CD14-positive monocyte (primary cell): ENCODE results near the gene PTPRD. TPM values are rescaled to one million over a fixed set of nuclear protein-coding genes. Genes with fewer than 3 reads are reported as not detected.

Experiments
- DNase-seq, 3 donors: peaks; one replicate each; pipeline ENCODE4 v3.0.0-alpha.2; 2011 to 2022
- H2AFZ ChIP-seq: 2 replicates; pipeline ENCODE4 v1.6.0; 2012; ENCODE audit warnings: mild to moderate bottlenecking, low read depth, low read length, inconsistent platforms; ENCODE audit not compliant: insufficient read depth, poor library complexity, severe bottlenecking
- H3K27ac ChIP-seq, 2 donors: 1 replicate in 1 of 2; 2 replicates in 1 of 2; pipeline ENCODE4 v1.5.1; 2012 to 2013; ENCODE audit warnings: low read length in 2 of 2, control low read depth in 1 of 2, inconsistent platforms in 1 of 2, low read depth in 1 of 2, mild to moderate bottlenecking in 1 of 2
- H3K27me3 ChIP-seq, 2 donors: one replicate each; pipeline versions ENCODE4 v1.6.0 to v1.6.1; 2011 to 2013; ENCODE audit warnings: low read length in 2 of 2; ENCODE audit not compliant: control insufficient read depth in 2 of 2, insufficient read depth in 2 of 2
- H3K36me3 ChIP-seq, 2 donors: replicated peaks in 1 of 2; 1 replicate in 1 of 2; 2 replicates in 1 of 2; pipeline versions ENCODE4 v1.5.1 to v1.6.1; 2012 to 2013; ENCODE audit warnings: low read length in 2 of 2, control low read depth in 1 of 2, inconsistent platforms in 1 of 2, mild to moderate bottlenecking in 1 of 2; ENCODE audit not compliant: insufficient read depth in 2 of 2, control insufficient read depth in 1 of 2
- H3K4me1 ChIP-seq, 2 donors: 1 replicate in 1 of 2; 2 replicates in 1 of 2; pipeline versions ENCODE4 v1.5.1 to v1.6.1; 2012 to 2013; ENCODE audit warnings: low read length in 2 of 2, control low read depth in 1 of 2, inconsistent platforms in 1 of 2, mild to moderate bottlenecking in 1 of 2, moderate library complexity in 1 of 2; ENCODE audit not compliant: insufficient read depth in 2 of 2, control insufficient read depth in 1 of 2
- H3K4me2 ChIP-seq: replicated peaks from 2 replicates; pipeline ENCODE3; 2012; ENCODE audit warnings: low read length, moderate library complexity, mild to moderate bottlenecking; ENCODE audit not compliant: poor library complexity, severe bottlenecking; ENCODE audit errors: extremely low read depth
- H3K4me3 ChIP-seq, 3 experiments: fragments of 200-600 bp in 1 of 3; sonication (generic) in 1 of 3; replicated peaks in 1 of 3; 1 replicate in 2 of 3; 2 replicates in 1 of 3; pipeline ENCODE4 v1.5.1; 2011 to 2013; ENCODE audit warnings: low read length in 3 of 3, mild to moderate bottlenecking in 3 of 3, control low read depth in 2 of 3, low read depth in 2 of 3, inconsistent platforms in 1 of 3, moderate library complexity in 1 of 3
- H3K79me2 ChIP-seq: 2 replicates; pipeline ENCODE4 v1.6.0; 2012; ENCODE audit warnings: mild to moderate bottlenecking, control low read depth, inconsistent platforms, low read length, moderate library complexity; ENCODE audit not compliant: insufficient read depth
- H3K9ac ChIP-seq: 2 replicates; pipeline ENCODE4 v1.6.0; 2017; ENCODE audit warnings: low read length, mild to moderate bottlenecking; ENCODE audit not compliant: insufficient read depth, poor library complexity, severe bottlenecking
- H3K9me3 ChIP-seq, 2 donors: replicated peaks in 1 of 2; 1 replicate in 1 of 2; 2 replicates in 1 of 2; pipeline versions ENCODE4 v1.5.1 to v1.6.1; 2012 to 2013; ENCODE audit warnings: low read length in 2 of 2, control low read depth in 1 of 2; ENCODE audit not compliant: control insufficient read depth in 1 of 2, insufficient read depth in 1 of 2
- H4K20me1 ChIP-seq: 2 replicates; pipeline ENCODE4 v1.6.0; 2012; ENCODE audit warnings: mild to moderate bottlenecking, low read length, control low read depth, moderate library complexity; ENCODE audit not compliant: insufficient read depth
- H3K27ac Mint-ChIP-seq, 7 donors: one replicate each; pipeline ENCODE4 v1.8.0; 2020; ENCODE audit warnings: mild to moderate bottlenecking in 7 of 7, mixed read lengths in 7 of 7, moderate library complexity in 6 of 7, inconsistent platforms in 2 of 7
- H3K27me3 Mint-ChIP-seq, 3 donors: one replicate each; pipeline ENCODE4 v1.8.0; 2021 to 2022; ENCODE audit warnings: low read depth in 3 of 3, mild to moderate bottlenecking in 3 of 3, mixed read lengths in 3 of 3, moderate library complexity in 3 of 3, inconsistent platforms in 1 of 3
- H3K36me3 Mint-ChIP-seq, 2 donors: one replicate each; pipeline ENCODE4 v1.8.0; 2020; ENCODE audit warnings: mixed read lengths in 2 of 2, inconsistent platforms in 1 of 2, mild to moderate bottlenecking in 1 of 2
- H3K4me1 Mint-ChIP-seq: one replicate; pipeline ENCODE4 v1.8.0; 2020; ENCODE audit warnings: mild to moderate bottlenecking, mixed read lengths
- H3K4me3 Mint-ChIP-seq, 2 donors: one replicate each; pipeline ENCODE4 v1.8.0; 2020; ENCODE audit warnings: mild to moderate bottlenecking in 2 of 2, mixed read lengths in 2 of 2, moderate library complexity in 1 of 2
- H3K9me3 Mint-ChIP-seq, 7 donors: one replicate each; pipeline ENCODE4 v1.8.0; 2020 to 2022; ENCODE audit warnings: mixed read lengths in 7 of 7, mild to moderate bottlenecking in 6 of 7, moderate library complexity in 6 of 7, inconsistent platforms in 2 of 7
- CTCF ChIP-seq: fragments of 200-600 bp; IDR thresholded peaks from one replicate; pipeline ENCODE4 v1.8.0; 2022; ENCODE audit warnings: antibody characterized with exemption, mild to moderate bottlenecking
- WGBS: methylation state at CpG from one replicate; pipeline ENCODE4 v1.1.5; 2013; ENCODE audit warnings: missing lambda C conversion rate; ENCODE audit not compliant: insufficient coverage; 5-methylcytosine and 5-hydroxymethylcytosine counted together
- intact Hi-C, 2 donors: fragments of 100-400 bp; cut with micrococcal nuclease; formaldehyde crosslinking; loops; one replicate each; pipeline versions ENCODE4 v1.15.0 to v1.15.1; 2023
- polyA plus RNA-seq, 3 donors: library from polyadenylated mRNA; depleted of rRNA in 1 of 3; unstranded in 2 of 3; stranded (reverse) in 1 of 3; fragments of 300-500 nt in 2 of 3; fragments of >200 nt in 1 of 3; fragmentation: Illumina TruSeq in 2 of 3; gene quantifications; 1 replicate in 2 of 3; 2 replicates in 1 of 3; pipeline ENCODE4 v1.2.3, GENCODE V29; 2012 to 2021

PTPRD gene
- polyA plus RNA-seq, 3 donors = not detected

DNA sequence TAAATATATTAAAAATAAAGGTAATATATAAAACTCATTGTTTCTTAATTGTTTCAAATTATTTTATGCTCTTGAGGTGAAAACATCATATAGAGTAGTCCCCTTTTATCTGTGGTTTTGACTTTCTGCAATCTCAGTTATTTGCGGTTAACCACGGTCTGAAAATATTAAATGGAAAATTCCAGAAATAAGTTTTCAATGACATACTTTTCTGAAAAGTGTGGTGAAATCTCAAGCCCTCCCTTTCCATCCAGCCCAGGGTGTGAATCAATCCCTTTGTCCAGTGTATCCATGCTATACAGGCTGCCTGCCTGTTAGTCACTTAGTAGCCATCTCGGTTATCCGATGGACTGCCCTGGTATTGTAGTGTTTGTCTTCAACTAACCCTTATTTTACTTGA, 2266.5 kb downstream of the PTPRD start:
- H3K9me3 Mint-ChIP-seq = peaks cover 0 to 3% (median 0%) of the 10 kb centered on the region in 7 donors
- no peak overlapping the region for H3K27ac Mint-ChIP-seq
- H3K4me1 Mint-ChIP-seq = no peaks in the 10 kb centered on the region
- peaks cover 0 to 2% (median 0%) of the 10 kb centered on the region in 3 donors for H3K27me3 Mint-ChIP-seq
- Histone ChIP-seq H2AFZ (no peak overlapping the region), H3K27ac (no peak overlapping the region), H3K79me2 (no peaks in the 10 kb centered on the region), H3K36me3 (no peaks in the 10 kb centered on the region), H3K4me2 (no peak overlapping the region), H3K9ac (no peak overlapping the region), H3K4me3 (no peak overlapping the region), H3K27me3 (no peaks in the 10 kb centered on the region), H4K20me1 (no peaks in the 10 kb centered on the region), H3K9me3 (no peaks in the 10 kb centered on the region), H3K4me1 (no peaks in the 10 kb centered on the region)
- no peak overlapping the region for H3K4me3 Mint-ChIP-seq
- intact Hi-C loops = no loop called here
- DNase-seq = no peak
- no peak for TF ChIP-seq CTCF
- WGBS = no CpG with 5 or more reads among the region's 4 CpGs
- H3K36me3 Mint-ChIP-seq = no peaks in the 10 kb centered on the region

DNA sequence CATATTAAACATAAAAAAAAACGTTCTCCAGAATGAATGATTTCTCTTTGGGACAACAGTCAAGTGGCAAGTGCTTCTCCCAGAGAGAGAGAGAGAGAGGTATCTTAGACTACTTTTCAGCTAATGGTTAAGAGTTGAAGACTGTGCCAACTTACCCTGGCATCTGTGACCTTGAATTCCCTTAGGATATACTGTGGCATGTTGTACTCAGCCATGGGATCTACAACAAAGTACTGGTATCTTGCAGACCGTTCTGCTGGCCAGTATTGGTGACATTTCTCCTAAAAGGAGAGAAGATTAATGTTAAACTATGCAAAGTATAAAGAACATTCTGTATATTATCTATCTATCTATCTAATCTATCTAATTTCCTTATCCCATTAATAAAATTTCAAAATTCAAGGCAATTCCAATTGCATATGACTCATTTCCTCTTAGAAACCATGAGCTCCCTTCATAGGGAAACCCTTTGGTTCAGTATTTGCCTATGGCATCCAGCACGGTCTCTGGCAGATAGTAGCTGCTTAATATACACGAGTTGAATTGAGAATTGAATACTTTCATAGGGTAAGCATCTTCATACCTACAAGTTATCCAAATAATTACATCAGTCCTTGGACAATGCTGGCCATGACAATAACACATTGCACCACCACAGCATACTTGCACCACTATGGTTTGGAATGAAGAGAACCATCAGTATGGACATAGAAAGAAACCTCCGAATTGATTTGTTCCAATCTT, 2273.9 kb downstream of the PTPRD start:
- Histone ChIP-seq H3K4me1 (no peaks in the 10 kb centered on the region), H3K79me2 (no peaks in the 10 kb centered on the region), H3K27ac (no peak overlapping the region), H3K27me3 (no peaks in the 10 kb centered on the region), H3K9me3 (no peaks in the 10 kb centered on the region), H4K20me1 (no peaks in the 10 kb centered on the region), H3K4me3 (no peak overlapping the region), H3K9ac (no peak overlapping the region), H2AFZ (no peak overlapping the region), H3K4me2 (no peak overlapping the region), H3K36me3 (no peaks in the 10 kb centered on the region)
- H3K4me3 Mint-ChIP-seq = no peak overlapping the region
- no peak for DNase-seq
- H3K27me3 Mint-ChIP-seq = no peaks in the 10 kb centered on the region
- H3K4me1 Mint-ChIP-seq = no peaks in the 10 kb centered on the region
- intact Hi-C loops = no loop called here
- H3K9me3 Mint-ChIP-seq = peaks cover 0 to 7% (median 2%) of the 10 kb centered on the region in 7 donors
- no peak overlapping the region for H3K27ac Mint-ChIP-seq
- H3K36me3 Mint-ChIP-seq = no peaks in the 10 kb centered on the region
- no peak for TF ChIP-seq CTCF
- WGBS = no CpG with 5 or more reads among the region's 5 CpGs
